HG03103 (cell line): ENCODE measurements around the gene SMCO2.

ENCODE experiments used
- ATAC-seq: cut with Tn5 transposase; IDR thresholded peaks from one replicate; pipeline ENCODE4 v1.9.1; 2021; ENCODE audit warnings: low read depth; ENCODE audit not compliant: unreplicated experiment

Gene SMCO2

DNA sequence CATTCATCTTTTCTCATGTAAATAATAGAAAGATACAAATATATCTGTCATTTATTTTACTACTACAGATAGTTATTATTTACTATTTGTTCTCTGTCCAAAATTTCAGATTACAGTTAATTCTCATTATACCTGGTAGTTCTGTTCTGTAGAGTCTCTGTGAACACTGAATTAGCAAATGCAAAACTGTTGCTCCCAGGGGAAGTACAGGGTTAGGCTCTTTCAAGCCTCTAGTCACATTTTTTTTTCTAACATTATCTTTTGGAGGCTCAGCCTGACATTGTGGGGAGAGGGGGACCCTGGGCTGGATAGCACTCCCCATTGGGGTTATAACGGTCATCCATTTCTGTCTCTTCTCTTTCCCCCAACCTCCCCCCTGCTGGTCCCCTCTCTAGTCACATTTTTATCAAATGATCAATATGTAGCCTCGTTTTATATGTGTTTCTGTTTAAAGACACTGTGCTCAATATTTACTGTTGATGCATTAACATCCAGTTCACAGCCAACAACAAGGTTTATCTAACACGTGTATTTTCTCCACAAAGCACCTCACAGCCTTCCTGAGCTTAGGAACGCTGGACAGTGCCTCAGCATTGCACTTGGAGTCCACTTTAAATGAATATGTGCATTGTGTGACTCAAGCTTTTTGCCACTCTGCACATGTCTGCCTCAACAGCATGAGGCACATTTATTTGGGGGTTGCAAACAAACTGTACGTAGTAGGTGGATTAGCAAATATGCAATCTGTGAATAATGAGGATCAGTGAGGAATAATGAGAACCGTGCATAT lies 4.7 kb downstream of the SMCO2 start:
- ATAC-seq: no peak

DNA sequence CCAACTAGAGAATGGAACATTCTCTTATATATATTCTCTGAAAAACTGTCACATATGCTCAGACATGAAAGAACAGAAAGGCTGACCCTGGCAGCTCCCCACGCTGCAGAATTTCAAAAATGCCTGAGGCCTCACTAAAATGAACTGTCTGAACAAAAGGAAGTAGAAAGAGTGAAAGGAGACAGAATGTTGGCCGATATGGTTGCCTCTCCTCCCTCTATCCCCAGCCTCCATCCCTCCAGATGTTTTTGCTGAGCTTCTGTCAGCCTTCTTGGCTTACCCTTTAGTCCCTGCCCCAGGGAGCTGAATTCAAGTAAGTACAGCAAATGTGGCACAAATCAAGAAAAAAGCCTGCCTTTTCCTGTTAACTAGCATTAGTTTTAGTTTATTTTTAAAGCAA lies 6.9 kb downstream of the SMCO2 start:
- ATAC-seq: no peak

DNA sequence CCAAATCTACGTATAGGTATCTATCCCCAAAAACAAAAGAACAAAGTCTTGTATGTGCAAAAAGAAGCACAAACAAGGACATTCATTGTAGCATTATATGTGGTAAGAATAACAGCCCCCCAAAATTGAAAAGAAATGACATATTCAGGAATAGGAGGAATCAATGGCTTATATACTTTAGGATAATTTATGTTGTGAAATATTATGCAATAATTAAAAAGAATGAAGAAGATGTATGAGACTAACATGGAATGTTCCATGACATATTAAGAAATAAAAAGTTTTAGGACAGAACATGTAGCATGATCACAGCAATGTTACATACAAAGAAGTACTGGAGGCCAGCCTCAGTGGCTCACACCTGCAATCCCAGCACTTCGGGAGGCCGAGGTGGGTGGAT lies 9.1 kb downstream of the SMCO2 start:
- no peak for ATAC-seq

DNA sequence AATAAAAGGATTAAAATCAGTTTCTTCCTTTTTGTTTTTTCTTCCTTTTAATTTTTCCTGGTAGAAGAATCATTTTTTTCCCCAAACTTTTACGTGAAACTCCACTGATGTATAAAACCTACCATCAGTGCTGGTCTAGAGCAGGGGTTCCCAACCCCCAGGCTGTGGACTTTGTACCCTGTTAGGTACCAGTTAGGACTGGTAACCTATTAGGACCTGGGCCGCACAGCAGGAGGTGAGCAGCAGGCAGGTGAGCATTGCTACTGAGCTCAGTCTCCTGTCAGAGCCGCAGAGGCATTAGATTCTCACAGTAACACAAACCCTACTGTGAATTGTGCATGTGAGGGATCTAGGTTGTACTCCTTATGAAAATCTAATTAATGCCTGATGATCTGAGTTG lies 10.1 kb downstream of the SMCO2 start:
- ATAC-seq: no peak

DNA sequence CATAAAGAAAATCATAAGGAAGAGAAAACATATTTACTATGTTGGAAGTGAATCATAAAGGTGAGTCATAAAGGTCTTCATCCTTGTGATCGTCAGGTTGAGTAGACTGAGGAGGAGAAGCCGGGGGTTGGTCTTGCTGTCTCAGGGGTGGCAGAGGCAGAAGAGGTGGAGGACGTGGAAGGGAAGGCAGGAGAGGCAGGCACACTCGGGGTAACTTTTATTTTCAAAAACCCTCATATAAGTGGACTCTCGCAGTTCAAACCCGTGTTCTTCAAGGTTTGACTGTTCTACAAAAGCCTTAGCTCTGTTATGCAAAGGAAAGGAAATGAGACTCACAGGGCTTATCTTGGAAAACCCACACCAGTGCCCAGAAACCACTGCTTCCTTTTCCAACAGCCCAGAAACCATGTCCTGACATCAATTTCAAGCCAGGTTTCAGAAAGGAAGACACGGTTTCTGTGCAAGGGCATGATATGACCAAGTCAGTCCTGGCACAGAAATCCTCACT lies 14.0 kb downstream of the SMCO2 start:
- ATAC-seq: no peak

DNA sequence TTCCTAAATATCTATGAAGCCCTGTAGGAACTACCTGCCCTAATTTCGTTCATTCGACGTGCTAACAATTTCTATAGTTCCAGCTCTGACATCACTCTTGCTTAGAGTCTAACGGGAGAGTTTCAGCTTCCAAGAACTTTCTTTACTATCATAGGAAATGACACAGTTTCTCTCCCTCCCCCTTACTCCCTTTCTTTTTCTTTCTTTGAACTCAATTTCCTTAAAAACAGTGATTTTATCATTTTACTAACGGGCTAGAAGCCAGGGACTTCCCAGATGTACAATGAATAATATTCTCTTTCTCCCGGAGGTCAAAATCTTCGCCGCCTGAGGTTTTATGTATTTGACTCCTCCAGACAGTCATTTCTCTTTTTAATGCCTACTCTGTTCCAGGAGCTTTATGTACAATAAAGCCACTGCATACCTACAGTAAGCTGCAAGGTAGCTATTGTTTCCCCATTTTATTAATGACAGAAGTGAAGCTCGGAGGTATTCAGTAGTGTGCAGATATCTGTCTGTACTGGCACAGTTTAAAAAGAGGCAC lies 15.7 kb downstream of the SMCO2 start:
- ATAC-seq: no peak

DNA sequence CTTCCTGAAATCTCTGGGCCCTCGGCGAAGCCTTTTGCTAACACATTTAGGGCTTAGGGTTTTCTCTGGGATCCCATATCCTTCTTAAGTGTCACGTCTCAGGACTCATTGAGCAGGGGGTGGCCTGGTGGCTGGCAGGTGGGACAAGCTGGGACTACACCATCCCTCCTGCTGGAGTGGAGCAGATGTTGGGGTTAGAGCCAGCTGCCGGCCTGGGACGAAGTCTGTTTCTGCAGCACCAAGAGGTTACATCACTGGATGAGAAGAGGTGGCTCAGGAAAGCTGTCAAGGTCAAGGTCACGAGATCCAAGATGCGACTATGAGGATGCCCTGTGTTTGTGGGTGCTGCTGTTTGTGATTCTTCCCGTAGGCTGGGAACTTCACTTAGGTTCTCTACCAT lies 16.3 kb downstream of the SMCO2 start:
- no peak for ATAC-seq

DNA sequence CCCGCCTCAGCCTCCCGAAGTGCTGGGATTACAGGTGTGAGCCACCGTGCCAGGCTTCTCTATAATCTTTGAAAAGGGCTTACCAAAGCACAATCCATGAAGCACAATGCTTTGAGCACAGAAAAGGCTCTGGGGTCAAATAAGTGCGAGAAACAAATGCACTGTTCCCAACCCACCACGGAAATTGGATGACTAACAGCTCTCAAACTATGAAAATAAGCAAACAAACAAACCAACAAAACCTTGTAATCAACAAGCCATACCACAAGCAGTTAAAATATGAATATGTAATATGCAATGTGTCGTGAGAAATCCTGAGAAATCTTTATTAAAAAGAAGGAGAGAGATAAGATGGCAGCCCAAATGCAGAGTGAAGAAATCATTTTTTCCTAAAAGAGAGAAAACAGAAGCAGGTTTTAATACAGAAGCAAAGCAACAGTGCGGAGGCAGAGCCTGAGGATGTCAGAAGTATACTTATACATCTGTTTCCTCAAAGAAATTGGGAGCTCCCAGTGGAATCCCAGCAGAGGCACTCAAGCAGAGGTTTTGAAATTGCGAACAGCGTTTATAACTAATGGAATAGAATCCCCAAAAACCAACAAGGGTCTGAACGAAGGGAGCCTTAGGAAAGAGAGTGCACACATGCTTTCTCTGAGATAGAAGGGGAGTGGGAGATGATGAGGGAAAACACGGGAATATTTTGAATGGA lies 17.1 kb downstream of the SMCO2 start:
- ATAC-seq: no peak

DNA sequence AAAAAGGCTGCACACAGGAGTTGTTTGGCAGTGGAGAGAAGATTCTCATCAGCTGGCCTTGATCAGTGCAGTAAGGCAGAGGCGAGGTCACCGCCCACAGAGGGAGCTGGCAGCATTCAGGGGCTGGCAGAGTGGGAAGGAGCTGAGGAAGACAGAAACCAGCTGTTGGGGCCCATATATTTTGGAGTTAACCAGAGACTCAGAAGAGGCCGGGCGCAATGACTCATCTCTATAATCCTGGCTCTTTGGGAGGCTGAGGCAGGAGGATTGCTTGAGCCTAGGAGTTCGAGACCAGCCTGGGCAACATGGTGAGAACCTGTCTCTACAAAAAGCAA lies 17.7 kb downstream of the SMCO2 start:
- ATAC-seq: no peak

DNA sequence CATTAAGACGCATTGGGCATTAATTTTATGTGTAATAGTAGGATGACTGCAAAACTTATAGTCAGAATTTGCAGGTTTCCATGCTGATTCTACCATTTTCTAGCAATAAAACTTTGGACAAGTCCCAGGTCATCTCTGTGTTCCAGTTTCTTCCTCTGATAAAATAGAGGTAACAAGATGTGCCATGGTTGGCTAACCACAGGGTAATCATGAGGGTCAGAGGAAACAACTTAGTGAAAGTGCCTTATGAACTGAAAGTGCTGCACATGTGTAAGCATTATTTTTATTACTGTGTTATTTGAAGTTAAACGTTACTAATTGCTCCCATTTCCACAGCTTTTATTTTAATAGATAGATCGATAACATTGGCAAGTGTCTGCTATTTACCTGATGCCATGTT lies 21.1 kb downstream of the SMCO2 start:
- ATAC-seq: peak; percentile 79

DNA sequence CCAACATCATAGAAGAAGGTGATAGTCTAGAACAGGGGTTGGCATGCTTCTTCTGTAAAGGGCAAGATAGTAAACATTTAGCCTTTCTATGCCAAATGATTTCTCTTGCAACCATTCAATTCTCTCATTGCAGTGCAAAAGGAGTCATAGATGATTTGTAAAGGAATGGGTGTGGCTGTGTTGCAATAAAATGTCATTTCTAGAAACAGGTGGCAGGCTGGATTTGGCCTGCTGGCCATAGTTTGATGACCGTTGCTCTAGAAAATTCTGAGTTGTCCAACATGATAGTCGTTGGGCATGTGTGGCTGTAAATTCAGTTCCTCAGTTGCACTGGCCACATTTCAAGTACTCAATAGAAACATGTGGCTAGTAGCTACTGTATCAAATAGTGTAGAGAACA lies 21.7 kb downstream of the SMCO2 start:
- no peak for ATAC-seq

DNA sequence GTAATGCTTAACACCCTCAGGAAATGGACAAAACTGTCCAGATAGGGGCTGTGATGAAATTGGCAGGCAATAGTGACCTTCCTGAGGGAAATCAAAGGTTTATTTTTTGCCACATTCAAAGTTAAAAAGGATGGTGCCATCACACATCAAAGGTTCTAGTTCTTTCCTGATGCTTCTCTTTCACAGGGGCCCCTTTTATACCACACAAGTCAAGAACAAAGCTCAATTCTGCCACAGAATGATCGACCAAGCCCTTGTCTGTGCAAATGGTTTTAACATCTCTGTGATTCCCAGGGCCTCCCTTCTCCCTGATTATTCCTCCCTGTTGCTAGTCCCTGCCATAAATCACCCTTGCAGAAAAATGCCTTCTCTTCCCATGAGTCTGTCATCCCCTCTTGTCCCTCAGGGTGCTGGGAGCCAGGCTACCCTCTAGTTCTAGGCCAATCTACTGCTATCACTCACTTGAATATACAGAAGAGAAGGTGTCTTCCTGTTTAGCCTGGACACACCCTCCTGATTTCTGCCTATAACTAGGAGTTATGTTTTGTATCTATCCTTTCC lies 22.7 kb downstream of the SMCO2 start:
- ATAC-seq: no peak

DNA sequence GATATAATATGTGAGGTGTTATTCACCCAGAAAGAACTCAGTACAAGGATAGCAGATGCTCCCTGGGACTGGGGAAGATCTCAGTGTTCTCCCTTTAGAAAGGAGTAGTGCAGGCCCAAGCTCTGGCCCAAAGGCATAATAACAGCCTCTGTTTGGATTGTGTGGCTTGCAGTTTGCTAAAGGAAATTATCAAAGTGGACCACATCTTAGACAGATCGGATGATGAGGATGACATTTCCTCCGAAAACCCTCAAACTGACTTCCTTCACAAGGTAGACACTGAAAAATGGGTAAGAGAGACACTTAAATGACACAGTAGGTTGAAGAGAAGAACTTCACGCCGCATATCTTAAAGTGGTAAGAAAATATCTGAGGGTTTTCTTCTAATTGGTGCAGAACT lies 26.1 kb downstream of the SMCO2 start:
- no peak for ATAC-seq

DNA sequence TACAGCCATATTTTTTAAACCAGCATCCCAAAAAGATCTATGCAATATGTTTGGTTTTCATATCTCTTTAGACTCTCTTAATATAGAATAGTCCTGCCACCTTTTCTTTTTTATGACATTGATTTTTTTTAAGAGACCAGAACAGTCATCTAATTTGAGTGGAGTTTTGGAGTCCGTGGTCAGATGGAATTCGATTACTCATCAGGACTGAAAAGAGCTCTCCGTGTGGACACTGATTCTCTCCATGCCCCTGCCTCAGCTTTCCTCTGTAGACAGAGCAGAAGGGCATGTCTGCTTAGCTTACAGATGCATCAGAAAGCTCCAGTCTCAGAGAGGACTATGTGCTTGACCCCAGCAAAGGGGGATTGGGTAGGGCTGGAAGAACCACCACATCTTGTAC lies 27.8 kb downstream of the SMCO2 start:
- ATAC-seq: no peak

DNA sequence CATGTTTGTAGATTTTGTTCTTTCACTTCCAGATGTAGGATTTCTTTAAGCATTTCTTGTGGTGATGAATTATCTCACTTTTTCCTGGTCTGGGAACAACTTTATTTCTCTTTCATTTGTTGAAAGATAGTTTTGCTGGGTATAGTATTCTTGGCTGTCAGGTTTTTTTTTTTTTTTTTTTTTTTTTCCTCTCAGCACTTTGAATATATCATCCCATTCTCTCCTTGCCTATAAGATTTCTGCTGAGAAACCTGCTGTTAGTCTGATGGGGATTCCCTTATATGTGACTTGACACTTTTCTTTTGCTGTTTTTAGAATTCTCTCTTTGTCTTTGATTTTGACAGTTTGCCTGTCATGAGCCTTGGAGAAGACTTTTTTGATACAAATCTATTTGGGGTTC lies 30.5 kb downstream of the SMCO2 start:
- ATAC-seq: no peak

DNA sequence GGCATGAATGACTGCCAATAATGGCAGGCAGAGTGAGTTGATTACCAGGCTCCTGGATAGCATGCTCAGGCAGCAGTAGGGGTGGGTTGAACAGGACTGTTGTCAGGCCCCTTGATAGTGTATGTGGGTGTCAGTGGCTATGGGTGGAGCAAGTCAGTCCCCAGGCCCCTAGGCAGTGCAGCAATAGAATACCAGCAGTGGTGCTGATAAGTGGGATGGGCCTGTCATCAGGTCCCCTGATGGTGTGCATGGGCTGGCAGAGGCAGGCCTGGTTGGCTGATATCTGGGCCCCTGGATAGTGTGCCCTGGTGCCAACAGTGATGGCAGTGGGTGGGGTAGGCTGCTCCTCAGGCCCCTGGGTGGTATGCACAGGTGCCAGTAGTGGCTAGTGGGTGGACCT lies 32.4 kb downstream of the SMCO2 start:
- ATAC-seq: no peak

DNA sequence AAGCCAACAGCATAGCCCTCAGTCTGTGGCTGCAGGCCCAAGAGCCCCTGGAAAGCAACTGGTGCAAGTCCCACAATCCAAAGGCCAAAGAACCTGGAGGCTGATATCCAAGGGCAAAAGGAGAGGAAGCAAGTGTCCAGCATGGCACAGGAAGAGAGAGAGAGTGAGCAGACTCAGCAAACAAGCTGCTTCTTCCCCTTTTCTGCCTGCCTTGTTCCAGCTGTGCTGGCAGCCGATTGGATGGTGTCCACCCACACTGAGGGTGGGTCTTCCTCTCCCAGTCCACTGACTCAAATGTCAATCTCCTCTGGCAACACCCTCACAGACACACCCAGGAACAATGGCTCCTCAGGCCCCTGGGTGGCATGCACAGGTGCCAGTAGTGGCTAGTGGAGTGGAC lies 33.5 kb downstream of the SMCO2 start:
- ATAC-seq: no peak

DNA sequence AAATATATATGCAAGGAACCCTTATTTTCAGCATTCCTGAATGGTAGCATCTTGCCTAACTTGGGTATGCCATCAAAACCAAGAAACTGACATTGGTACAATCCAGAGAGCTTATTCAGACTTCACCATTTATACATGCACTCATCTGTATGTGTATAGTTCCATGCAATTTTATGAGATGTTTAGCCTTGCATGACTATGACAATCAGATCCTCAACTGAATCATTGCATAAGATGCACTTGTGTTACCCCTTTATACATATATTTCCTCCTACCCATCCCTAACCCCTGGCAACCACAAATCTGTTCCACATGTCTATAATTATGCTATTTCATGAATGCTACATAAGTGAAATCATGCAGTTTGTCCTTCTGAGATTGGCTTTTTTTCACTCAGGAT lies 40.4 kb downstream of the SMCO2 start:
- ATAC-seq: no peak

DNA sequence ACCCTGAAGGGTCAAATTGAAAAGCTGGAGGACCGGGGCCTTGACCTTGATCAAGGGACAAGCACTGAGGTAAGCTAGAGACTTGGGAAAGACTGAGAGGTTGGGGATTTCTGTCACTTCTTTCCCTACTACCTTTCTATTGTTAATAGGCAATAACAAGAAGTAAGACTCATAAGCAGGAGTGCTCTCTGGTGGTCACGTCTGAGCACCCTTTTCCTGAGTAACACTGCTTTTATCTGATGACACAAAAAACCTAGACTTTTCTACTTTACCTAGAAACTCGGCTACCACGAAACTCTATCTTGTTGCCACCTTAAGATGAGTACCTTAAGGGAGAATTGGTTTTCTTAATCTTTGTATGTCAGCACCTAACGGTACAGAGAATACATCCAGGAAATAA lies 41.9 kb downstream of the SMCO2 start:
- no peak for ATAC-seq

DNA sequence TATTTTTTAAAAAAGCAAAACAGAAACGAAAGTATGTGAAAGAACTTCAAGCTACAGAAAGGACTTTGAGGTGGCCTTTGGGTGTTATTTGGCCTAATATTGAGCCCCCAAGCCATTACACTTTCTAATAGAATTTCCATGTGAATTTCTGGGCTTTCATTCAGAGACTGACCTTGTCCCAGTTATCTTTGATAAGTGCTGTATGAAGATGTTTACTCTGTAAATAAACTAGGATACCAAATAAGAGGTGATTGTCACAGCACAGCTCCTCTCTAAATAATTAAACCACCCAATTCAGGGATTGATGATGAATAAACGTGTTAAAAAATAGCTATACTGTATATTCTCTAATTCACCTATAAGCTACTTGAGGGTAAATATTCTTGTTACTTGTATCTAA lies 44.7 kb downstream of the SMCO2 start:
- ATAC-seq: no peak

DNA sequence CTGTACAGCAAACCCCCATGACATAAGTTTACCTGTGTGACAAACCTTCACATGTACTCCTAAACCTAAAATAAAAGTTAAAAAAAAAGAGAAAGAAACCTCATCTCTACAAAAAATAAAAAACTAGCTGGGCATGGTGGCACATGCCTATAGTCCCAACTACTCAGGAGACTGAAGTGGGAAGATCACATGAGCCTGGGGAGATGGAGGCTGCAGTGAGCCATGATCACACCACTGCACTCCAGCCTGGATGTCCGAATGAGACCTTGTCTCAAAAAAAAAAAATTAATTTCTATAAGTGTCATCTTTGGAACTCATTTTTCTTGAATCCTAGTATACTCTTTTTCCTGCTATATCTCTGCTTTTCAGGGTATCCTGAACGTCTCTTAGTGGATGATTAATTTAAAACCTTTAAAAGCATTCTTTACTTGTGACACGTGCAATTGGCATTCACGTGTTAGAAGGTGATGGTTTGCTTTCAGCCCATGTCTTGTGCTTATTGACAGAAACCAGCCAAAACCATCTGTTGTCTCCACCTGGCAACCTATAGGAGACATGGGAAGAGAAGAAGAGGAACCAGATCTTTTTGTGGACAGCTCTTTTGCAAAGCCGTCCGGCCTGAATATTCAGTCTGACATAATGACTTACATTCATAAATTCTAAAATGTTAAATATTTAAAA lies 46.9 kb downstream of the SMCO2 start:
- ATAC-seq: no peak
